KMS-11 (cell line): Measurements from ENCODE around the gene TFCP2L1.

ENCODE experiments used
- H2AFZ ChIP-seq: fragments of 200-600 bp; sonication (generic); 2 replicates; pipeline ENCODE4 v1.6.1; 2016; ENCODE audit warnings: antibody characterized with exemption, mixed run types, low read depth
- H3K27ac ChIP-seq: fragments of 200-600 bp; sonication (generic); 2 replicates; pipeline ENCODE4 v1.6.1; 2016; ENCODE audit warnings: mild to moderate bottlenecking, mixed run types
- H3K27me3 ChIP-seq: fragments of 200-600 bp; sonication (generic); 2 replicates; pipeline ENCODE4 v1.6.1; 2017; ENCODE audit warnings: mild to moderate bottlenecking, low read depth, mixed run types, moderate library complexity; ENCODE audit not compliant: insufficient read depth
- H3K36me3 ChIP-seq: fragments of 200-600 bp; sonication (generic); 2 replicates; pipeline ENCODE4 v1.6.1; 2017; ENCODE audit warnings: mild to moderate bottlenecking, mixed run types; ENCODE audit not compliant: insufficient read depth
- H3K4me1 ChIP-seq: fragments of 200-600 bp; sonication (generic); 2 replicates; pipeline ENCODE4 v1.6.1; 2016; ENCODE audit warnings: mild to moderate bottlenecking, low read depth, mixed run types; ENCODE audit not compliant: poor library complexity, severe bottlenecking
- H3K4me2 ChIP-seq: fragments of 200-600 bp; sonication (generic); 2 replicates; pipeline ENCODE4 v1.7.0; 2016; ENCODE audit warnings: mild to moderate bottlenecking, mixed run types
- H3K4me3 ChIP-seq: fragments of 200-600 bp; sonication (generic); IDR thresholded peaks from 2 replicates; pipeline ENCODE4 v1.6.1; 2017; ENCODE audit warnings: low read depth, low read length, mixed read lengths; ENCODE audit not compliant: insufficient read depth
- H3K79me2 ChIP-seq: fragments of 200-600 bp; sonication (generic); 2 replicates; pipeline ENCODE4 v1.6.1; 2016; ENCODE audit warnings: low read depth, mixed run types; ENCODE audit not compliant: insufficient read depth
- H3K9ac ChIP-seq: fragments of 200-600 bp; sonication (generic); 2 replicates; pipeline ENCODE4 v1.6.1; 2016; ENCODE audit warnings: mild to moderate bottlenecking, mixed run types
- H4K20me1 ChIP-seq: fragments of 200-600 bp; sonication (generic); 2 replicates; pipeline ENCODE4 v1.6.1; 2016; ENCODE audit warnings: mild to moderate bottlenecking, mixed run types; ENCODE audit not compliant: insufficient read depth
- CTCF ChIP-seq: fragments of 200-600 bp; sonication (generic); conservative IDR thresholded peaks from 2 replicates; pipeline ENCODE4 v1.6.1; 2017; ENCODE audit warnings: low read depth, mild to moderate bottlenecking, antibody characterized with exemption, low read length, moderate library complexity, mixed read lengths

TFCP2L1 gene

GRCh38 chr2:121244616-121245015 is 40.4 kb downstream of the TFCP2L1 start:
- Histone ChIP-seq H3K27me3 (no peaks in the 10 kb centered on the region), H3K4me1 (no peaks in the 10 kb centered on the region), H3K79me2 (no peaks in the 10 kb centered on the region), H3K9ac (no peak overlapping the region), H4K20me1 (no peaks in the 10 kb centered on the region), H3K27ac (no peak overlapping the region), H3K4me2 (no peak overlapping the region), H3K4me3 (no peak overlapping the region), H2AFZ (no peak overlapping the region), H3K36me3 (no peaks in the 10 kb centered on the region)
- TF ChIP-seq CTCF = no peak

- Histone ChIP-seq H3K79me2 (no peaks in the 10 kb centered on the region), H3K4me1 (no peaks in the 10 kb centered on the region), H4K20me1 (no peaks in the 10 kb centered on the region), H3K4me3 (no peak overlapping the region), H3K27me3 (no peaks in the 10 kb centered on the region), H3K36me3 (no peaks in the 10 kb centered on the region), H3K9ac (no peak overlapping the region), H2AFZ (no peak overlapping the region), H3K4me2 (no peak overlapping the region), H3K27ac (no peak overlapping the region)
- no peak for TF ChIP-seq CTCF
Observed at GRCh38 chr2:121243821-121244460, 41.1 kb downstream of the TFCP2L1 start.

- no peak for TF ChIP-seq CTCF
- H4K20me1 ChIP-seq = no peaks in the 10 kb centered on the region
- H2AFZ ChIP-seq = no peak overlapping the region
- H3K36me3 ChIP-seq = no peaks in the 10 kb centered on the region
- no peaks in the 10 kb centered on the region for H3K27me3 ChIP-seq
- H3K9ac ChIP-seq = no peak overlapping the region
- no peaks in the 10 kb centered on the region for H3K79me2 ChIP-seq
- H3K4me2 ChIP-seq = no peak overlapping the region
- no peaks in the 10 kb centered on the region for H3K4me1 ChIP-seq
- no peak overlapping the region for H3K4me3 ChIP-seq
- no peak overlapping the region for H3K27ac ChIP-seq
Observed at GRCh38 chr2:121242976-121243375, 42.0 kb downstream of the TFCP2L1 start.

- no peaks in the 10 kb centered on the region for H3K27me3 ChIP-seq
- no peaks in the 10 kb centered on the region for H3K79me2 ChIP-seq
Observed at GRCh38 chr2:121242175-121242875, 42.7 kb downstream of the TFCP2L1 start.

More at GRCh38 chr2:121242175-121242875, 42.7 kb downstream of the TFCP2L1 start:
- H2AFZ ChIP-seq = no peak overlapping the region
- no peak for TF ChIP-seq CTCF
- no peak overlapping the region for H3K4me3 ChIP-seq
- H3K4me1 ChIP-seq = no peaks in the 10 kb centered on the region
- no peak overlapping the region for H3K4me2 ChIP-seq
- H3K36me3 ChIP-seq = no peaks in the 10 kb centered on the region
- H3K27ac ChIP-seq = no peak overlapping the region
- no peak overlapping the region for H3K9ac ChIP-seq
- no peaks in the 10 kb centered on the region for H4K20me1 ChIP-seq
